Neural cell (in vitro differentiated cells): ENCODE results near the gene PAQR5. TPM values are rescaled to one million over a fixed set of nuclear protein-coding genes. Genes with fewer than 3 reads are reported as not detected.

Experiments
- H2AFZ ChIP-seq: fragments of 200-600, 300-800 bp; sonication (generic), shearing (Covaris generic); 2 replicates; pipeline ENCODE4 v1.6.0; 2014; ENCODE audit warnings: low read depth, mild to moderate bottlenecking, antibody characterized with exemption, low read length, moderate library complexity
- H3F3A ChIP-seq: fragments of 200-600 bp; shearing (Covaris generic); 2 replicates; pipeline ENCODE4 v1.6.1; 2016; ENCODE audit warnings: mild to moderate bottlenecking, moderate library complexity, mixed read lengths, antibody characterized with exemption, low read length; ENCODE audit not compliant: insufficient read depth, poor library complexity, severe bottlenecking
- H3K27ac ChIP-seq: fragments of 200-600, 300-800 bp; sonication (generic), shearing (Covaris generic); 2 replicates; pipeline ENCODE4 v1.5.1; 2014; ENCODE audit warnings: mild to moderate bottlenecking, low read length, moderate library complexity
- H3K27me3 ChIP-seq: fragments of 300-800, 200-600 bp; sonication (generic), shearing (Covaris generic); 2 replicates; pipeline ENCODE4 v1.6.0; 2014; ENCODE audit warnings: mild to moderate bottlenecking, low read depth, low read length, moderate library complexity; ENCODE audit not compliant: insufficient read depth
- H3K36me3 ChIP-seq: fragments of 300-800, 200-600 bp; sonication (generic), shearing (Covaris generic); 2 replicates; pipeline ENCODE4 v1.5.1; 2014; ENCODE audit warnings: mild to moderate bottlenecking, antibody characterized with exemption, low read length, moderate library complexity; ENCODE audit not compliant: insufficient read depth
- H3K4me2 ChIP-seq: fragments of 300-800, 200-600 bp; sonication (generic), shearing (Covaris generic); 2 replicates; pipeline ENCODE4 v1.6.0; 2014; ENCODE audit warnings: mild to moderate bottlenecking, low read length
- H3K4me3 ChIP-seq: fragments of 300-800, 200-600 bp; sonication (generic), shearing (Covaris generic); 2 replicates; pipeline ENCODE4 v1.5.1; 2014; ENCODE audit warnings: mild to moderate bottlenecking, low read length, moderate library complexity
- H3K79me2 ChIP-seq: fragments of 200-600 bp; shearing (Covaris generic); replicated peaks from 2 replicates; pipeline ENCODE4 v1.6.0; 2014; ENCODE audit warnings: mild to moderate bottlenecking, low read length, moderate library complexity; ENCODE audit not compliant: insufficient read depth
- H3K9ac ChIP-seq: fragments of 300-800, 200-600 bp; sonication (generic), shearing (Covaris generic); 2 replicates; pipeline ENCODE4 v1.6.1; 2016; ENCODE audit warnings: mild to moderate bottlenecking, low read length, mixed read lengths
- H3K9me2 ChIP-seq: fragments of 200-600 bp; shearing (Covaris generic); 2 replicates; pipeline ENCODE4 v1.6.1; 2016; ENCODE audit warnings: mild to moderate bottlenecking, low read length, mixed read lengths; ENCODE audit not compliant: insufficient read depth
- H3K9me3 ChIP-seq: fragments of 200-600, 300-800 bp; sonication (generic), shearing (Covaris generic); 2 replicates; pipeline ENCODE4 v1.6.1; 2016; ENCODE audit warnings: mild to moderate bottlenecking, mixed run types, low read length, moderate library complexity, mixed read lengths
- H4K20me1 ChIP-seq: fragments of 200-600 bp; shearing (Covaris generic); 2 replicates; pipeline ENCODE4 v1.6.1; 2016; ENCODE audit warnings: mild to moderate bottlenecking, mixed run types; ENCODE audit not compliant: insufficient read depth
- EP300 ChIP-seq: fragments of 450-650 bp; conservative IDR thresholded peaks from 2 replicates; pipeline ENCODE4 v1.6.1; 2014; ENCODE audit warnings: antibody characterized with exemption, mild to moderate bottlenecking, moderate library complexity; ENCODE audit not compliant: poor library complexity, severe bottlenecking
- EZH2 ChIP-seq: fragments of 200-600, 300-800 bp; shearing (Covaris generic), sonication (generic); IDR thresholded peaks from 2 replicates; pipeline ENCODE4 v1.6.1; 2014; ENCODE audit warnings: antibody characterized with exemption, low read length, borderline replicate concordance, mild to moderate bottlenecking; ENCODE audit not compliant: insufficient read depth, poor library complexity, severe bottlenecking
- MXI1 ChIP-seq: fragments of 450-650 bp; conservative IDR thresholded peaks from 2 replicates; pipeline ENCODE4 v1.6.1; 2014; ENCODE audit warnings: antibody characterized with exemption, mild to moderate bottlenecking; ENCODE audit not compliant: poor library complexity, severe bottlenecking
- POLR2AphosphoS5 ChIP-seq: IDR thresholded peaks from 2 replicates; pipeline ENCODE4 v1.6.1; 2012
- RAD21 ChIP-seq: fragments of 450-650 bp; conservative IDR thresholded peaks from 2 replicates; pipeline ENCODE4 v1.6.1; 2014; ENCODE audit warnings: antibody characterized with exemption, mild to moderate bottlenecking, moderate library complexity
- SMC3 ChIP-seq: fragments of 450-650 bp; conservative IDR thresholded peaks from 2 replicates; pipeline ENCODE4 v1.6.1; 2014; ENCODE audit warnings: antibody characterized with exemption, mild to moderate bottlenecking, moderate library complexity; ENCODE audit not compliant: poor library complexity
- TAF1 ChIP-seq: IDR thresholded peaks from 2 replicates; pipeline ENCODE4 v1.6.1; 2012; ENCODE audit warnings: low read depth
- polyA plus RNA-seq: library from polyadenylated mRNA; depleted of rRNA; stranded (reverse); fragments of >200 nt; gene quantifications from 2 replicates; pipeline ENCODE4 v1.2.3, GENCODE V29; 2014
- TF ChIP-seq, protein P1 (sequence below): IDR thresholded peaks from 2 replicates; pipeline ENCODE4 v1.6.1; 2012; ENCODE audit warnings: borderline replicate concordance
- TF ChIP-seq, protein P2 (sequence below): fragments of 450-650 bp; IDR thresholded peaks from 2 replicates; pipeline ENCODE4 v1.5.1; 2014; ENCODE audit warnings: antibody characterized with exemption, mild to moderate bottlenecking, moderate library complexity; ENCODE audit not compliant: poor library complexity, severe bottlenecking

PAQR5 gene
- polyA plus RNA-seq, 1 donor from 2014 or later = not detected

DNA sequence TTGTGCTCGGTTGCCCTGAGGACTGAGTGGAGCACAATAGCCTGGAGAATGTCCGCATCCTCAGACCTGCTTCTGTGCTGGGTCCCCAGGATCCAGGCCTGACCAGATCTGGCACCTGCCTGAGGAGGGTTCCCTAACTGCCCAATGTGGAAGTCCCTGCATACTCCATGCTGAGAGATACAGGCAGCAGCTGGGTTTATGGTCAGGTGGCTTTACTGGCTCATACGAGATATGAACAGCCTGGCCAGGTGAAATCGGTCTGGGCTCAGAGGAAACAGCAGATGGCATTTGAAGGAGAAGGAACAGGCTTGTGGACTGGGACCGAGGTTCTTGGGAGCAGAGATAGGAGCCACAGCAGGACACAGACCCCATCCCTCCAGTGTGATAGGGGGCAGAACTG is 97.3 kb downstream of the PAQR5 start:
- Histone ChIP-seq H3K27ac (no peak overlapping the region), H2AFZ (no peak overlapping the region), H4K20me1 (no peaks in the 10 kb centered on the region), H3K9me2 (no peaks in the 10 kb centered on the region), H3K79me2 (no peaks in the 10 kb centered on the region), H3K4me2 (no peak overlapping the region), H3K27me3 (no peaks in the 10 kb centered on the region), H3F3A (no peaks in the 10 kb centered on the region), H3K36me3 (no peaks in the 10 kb centered on the region), H3K9me3 (no peaks in the 10 kb centered on the region), H3K9ac (no peak overlapping the region), H3K4me3 (no peak overlapping the region)
- TF ChIP-seq RAD21 (no peak), MXI1 (no peak), POLR2AphosphoS5 (no peak), TAF1 (no peak), EP300 (no peak), EZH2 (no peak), SMC3 (no peak)
- TF ChIP-seq, protein P1, sequence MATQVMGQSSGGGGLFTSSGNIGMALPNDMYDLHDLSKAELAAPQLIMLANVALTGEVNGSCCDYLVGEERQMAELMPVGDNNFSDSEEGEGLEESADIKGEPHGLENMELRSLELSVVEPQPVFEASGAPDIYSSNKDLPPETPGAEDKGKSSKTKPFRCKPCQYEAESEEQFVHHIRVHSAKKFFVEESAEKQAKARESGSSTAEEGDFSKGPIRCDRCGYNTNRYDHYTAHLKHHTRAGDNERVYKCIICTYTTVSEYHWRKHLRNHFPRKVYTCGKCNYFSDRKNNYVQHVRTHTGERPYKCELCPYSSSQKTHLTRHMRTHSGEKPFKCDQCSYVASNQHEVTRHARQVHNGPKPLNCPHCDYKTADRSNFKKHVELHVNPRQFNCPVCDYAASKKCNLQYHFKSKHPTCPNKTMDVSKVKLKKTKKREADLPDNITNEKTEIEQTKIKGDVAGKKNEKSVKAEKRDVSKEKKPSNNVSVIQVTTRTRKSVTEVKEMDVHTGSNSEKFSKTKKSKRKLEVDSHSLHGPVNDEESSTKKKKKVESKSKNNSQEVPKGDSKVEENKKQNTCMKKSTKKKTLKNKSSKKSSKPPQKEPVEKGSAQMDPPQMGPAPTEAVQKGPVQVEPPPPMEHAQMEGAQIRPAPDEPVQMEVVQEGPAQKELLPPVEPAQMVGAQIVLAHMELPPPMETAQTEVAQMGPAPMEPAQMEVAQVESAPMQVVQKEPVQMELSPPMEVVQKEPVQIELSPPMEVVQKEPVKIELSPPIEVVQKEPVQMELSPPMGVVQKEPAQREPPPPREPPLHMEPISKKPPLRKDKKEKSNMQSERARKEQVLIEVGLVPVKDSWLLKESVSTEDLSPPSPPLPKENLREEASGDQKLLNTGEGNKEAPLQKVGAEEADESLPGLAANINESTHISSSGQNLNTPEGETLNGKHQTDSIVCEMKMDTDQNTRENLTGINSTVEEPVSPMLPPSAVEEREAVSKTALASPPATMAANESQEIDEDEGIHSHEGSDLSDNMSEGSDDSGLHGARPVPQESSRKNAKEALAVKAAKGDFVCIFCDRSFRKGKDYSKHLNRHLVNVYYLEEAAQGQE = no peak
- TF ChIP-seq, protein P2, sequence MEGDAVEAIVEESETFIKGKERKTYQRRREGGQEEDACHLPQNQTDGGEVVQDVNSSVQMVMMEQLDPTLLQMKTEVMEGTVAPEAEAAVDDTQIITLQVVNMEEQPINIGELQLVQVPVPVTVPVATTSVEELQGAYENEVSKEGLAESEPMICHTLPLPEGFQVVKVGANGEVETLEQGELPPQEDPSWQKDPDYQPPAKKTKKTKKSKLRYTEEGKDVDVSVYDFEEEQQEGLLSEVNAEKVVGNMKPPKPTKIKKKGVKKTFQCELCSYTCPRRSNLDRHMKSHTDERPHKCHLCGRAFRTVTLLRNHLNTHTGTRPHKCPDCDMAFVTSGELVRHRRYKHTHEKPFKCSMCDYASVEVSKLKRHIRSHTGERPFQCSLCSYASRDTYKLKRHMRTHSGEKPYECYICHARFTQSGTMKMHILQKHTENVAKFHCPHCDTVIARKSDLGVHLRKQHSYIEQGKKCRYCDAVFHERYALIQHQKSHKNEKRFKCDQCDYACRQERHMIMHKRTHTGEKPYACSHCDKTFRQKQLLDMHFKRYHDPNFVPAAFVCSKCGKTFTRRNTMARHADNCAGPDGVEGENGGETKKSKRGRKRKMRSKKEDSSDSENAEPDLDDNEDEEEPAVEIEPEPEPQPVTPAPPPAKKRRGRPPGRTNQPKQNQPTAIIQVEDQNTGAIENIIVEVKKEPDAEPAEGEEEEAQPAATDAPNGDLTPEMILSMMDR = no peak

DNA sequence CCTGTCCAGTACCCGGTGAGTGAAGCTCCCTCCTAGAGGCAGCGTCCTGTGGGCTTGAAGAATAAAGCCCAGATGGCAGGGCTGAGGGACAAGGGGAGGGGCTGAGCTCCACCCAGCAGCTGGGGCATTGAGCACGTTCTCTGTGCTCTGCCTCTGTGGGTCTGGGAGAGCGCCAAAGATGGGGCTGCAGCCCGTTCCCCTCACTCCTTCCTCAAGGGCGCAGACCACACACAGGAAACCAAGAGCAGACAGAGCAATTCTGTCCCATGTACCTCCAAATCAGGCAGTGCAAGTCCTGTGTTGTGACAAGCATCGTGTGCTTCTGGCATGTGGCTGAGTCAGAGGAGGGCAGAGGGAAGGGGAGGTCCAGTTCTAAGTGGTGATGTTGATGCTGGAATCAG is 99.8 kb downstream of the PAQR5 start:
- no peak overlapping the region for H3K9ac ChIP-seq
- no peak overlapping the region for H3K4me2 ChIP-seq
- no peaks in the 10 kb centered on the region for H3K79me2 ChIP-seq
- H3K36me3 ChIP-seq = no peaks in the 10 kb centered on the region
- no peaks in the 10 kb centered on the region for H3K9me2 ChIP-seq
- TF ChIP-seq SMC3 (no peak), RAD21 (no peak), TAF1 (no peak)
- TF ChIP-seq, protein P2 = no peak
- no peak overlapping the region for H3K4me3 ChIP-seq
- H3K27ac ChIP-seq = no peak overlapping the region
- no peaks in the 10 kb centered on the region for H3K27me3 ChIP-seq
- H4K20me1 ChIP-seq = no peaks in the 10 kb centered on the region
- H3F3A ChIP-seq = no peaks in the 10 kb centered on the region
- no peaks in the 10 kb centered on the region for H3K9me3 ChIP-seq
- no peak overlapping the region for H2AFZ ChIP-seq
